HEK293 (cell line): ENCODE measurements around the gene SIDT1.

ENCODE experiments used
- CTCF ChIA-PET: fragments of 350-600 bp; formaldehyde crosslinking; extraction: SDS; loops from one replicate; lab custom pipeline; 2021; ENCODE audit warnings: antibody characterized with exemption; lab: Yijun Ruan, JAX
- POLR2A ChIA-PET: fragments of 300-600 bp; formaldehyde crosslinking; extraction: SDS; loops from one replicate; lab custom pipeline; 2020; ENCODE audit warnings: antibody characterized with exemption, inconsistent platforms; lab: Yijun Ruan, JAX
- H3K27ac ChIP-seq: fragments of 200-500 bp; sonication (Bioruptor generic); 2 replicates; pipeline ENCODE4 v1.5.1; 2014; ENCODE audit warnings: low read depth, low read length, control low read depth, inconsistent platforms; ENCODE audit errors: extremely low read depth
- H3K36me3 ChIP-seq, 2 experiments: fragments of 200-500 bp in 1 of 2; sonication (Bioruptor generic) in 1 of 2; 1 replicate in 1 of 2; 2 replicates in 1 of 2; pipeline ENCODE4 v1.5.1; 2014 to 2017; ENCODE audit warnings: inconsistent platforms in 2 of 2, low read length in 2 of 2; ENCODE audit not compliant: control insufficient read depth in 2 of 2, insufficient read depth in 1 of 2
- H3K4me1 ChIP-seq: fragments of 200-500 bp; sonication (Bioruptor generic); 2 replicates; pipeline ENCODE4 v1.5.1; 2014; ENCODE audit warnings: mild to moderate bottlenecking, low read length, inconsistent platforms; ENCODE audit not compliant: control insufficient read depth, insufficient read depth
- H3K4me3 ChIP-seq: 2 replicates; pipeline ENCODE4 v1.5.1; 2011; ENCODE audit warnings: low read depth, mild to moderate bottlenecking, control low read depth, low read length, moderate library complexity
- H3K9me3 ChIP-seq: fragments of 200-500 bp; sonication (Bioruptor generic); 2 replicates; pipeline ENCODE4 v1.5.1; 2014; ENCODE audit warnings: low read depth, low read length, inconsistent platforms; ENCODE audit not compliant: control insufficient read depth, insufficient read depth
- BCL11B ChIP-seq: fragments of 450-650 bp; formaldehyde crosslinking; IDR thresholded peaks from 2 replicates; pipeline ENCODE4 v1.5.1; 2016; ENCODE audit warnings: low read depth, missing biosample characterization, missing genetic modification characterization
- GLI2 ChIP-seq: fragments of 450-650 bp; formaldehyde crosslinking; IDR thresholded peaks from 2 replicates; pipeline ENCODE4; 2017; ENCODE audit warnings: missing biosample characterization, missing genetic modification characterization, low read depth, borderline replicate concordance
- HIC1 ChIP-seq: fragments of 450-650 bp; formaldehyde crosslinking; IDR thresholded peaks from 2 replicates; pipeline ENCODE4 v1.5.1; 2016; ENCODE audit warnings: missing biosample characterization, missing genetic modification characterization
- INSM2 ChIP-seq: fragments of 450-650 bp; formaldehyde crosslinking; IDR thresholded peaks from 2 replicates; pipeline ENCODE4 v1.5.1; 2016; ENCODE audit warnings: missing biosample characterization, missing genetic modification characterization
- KLF1 ChIP-seq: fragments of 450-650 bp; formaldehyde crosslinking; IDR thresholded peaks from 2 replicates; pipeline ENCODE4 v1.5.1; 2016; ENCODE audit warnings: missing biosample characterization, missing genetic modification characterization
- KLF8 ChIP-seq: fragments of 450-650 bp; formaldehyde crosslinking; IDR thresholded peaks from 2 replicates; pipeline ENCODE4 v1.5.1; 2016; ENCODE audit warnings: missing biosample characterization, missing genetic modification characterization
- KLF9 ChIP-seq: fragments of 450-650 bp; formaldehyde crosslinking; IDR thresholded peaks from 2 replicates; pipeline ENCODE4 v1.5.1; 2016; ENCODE audit warnings: missing biosample characterization, missing genetic modification characterization, low read depth
- ZBTB21 ChIP-seq: fragments of 450-650 bp; formaldehyde crosslinking; IDR thresholded peaks from 2 replicates; pipeline ENCODE4 v1.5.1; 2017; ENCODE audit warnings: missing biosample characterization, missing genetic modification characterization
- ZNF112 ChIP-seq: fragments of 450-650 bp; formaldehyde crosslinking; IDR thresholded peaks from 2 replicates; pipeline ENCODE4 v1.5.0; 2017; ENCODE audit warnings: missing biosample characterization, missing genetic modification characterization
- ZNF133 ChIP-seq: fragments of 450-650 bp; formaldehyde crosslinking; IDR thresholded peaks from 2 replicates; pipeline ENCODE4 v1.5.1; 2016; ENCODE audit warnings: missing biosample characterization, missing genetic modification characterization
- ZNF239 ChIP-seq: fragments of 450-650 bp; formaldehyde crosslinking; IDR thresholded peaks from 2 replicates; pipeline ENCODE4 v1.5.1; 2016; ENCODE audit warnings: missing biosample characterization, missing genetic modification characterization
- ZNF302 ChIP-seq: fragments of 450-650 bp; formaldehyde crosslinking; IDR thresholded peaks from 2 replicates; pipeline ENCODE4 v1.5.1; 2016; ENCODE audit warnings: missing biosample characterization, missing genetic modification characterization, low read depth
- ZNF324 ChIP-seq: fragments of 450-650 bp; formaldehyde crosslinking; IDR thresholded peaks from 2 replicates; pipeline ENCODE4 v1.5.1; 2016; ENCODE audit warnings: missing biosample characterization, missing genetic modification characterization
- ZNF530 ChIP-seq: fragments of 450-650 bp; formaldehyde crosslinking; IDR thresholded peaks from 2 replicates; pipeline ENCODE4 v1.5.1; 2016; ENCODE audit warnings: low read depth, missing biosample characterization, missing genetic modification characterization
- ZNF544 ChIP-seq: fragments of 450-650 bp; formaldehyde crosslinking; IDR thresholded peaks from 2 replicates; pipeline ENCODE4 v1.5.0; 2017; ENCODE audit warnings: missing biosample characterization, missing genetic modification characterization
- ZNF549 ChIP-seq: fragments of 450-650 bp; IDR thresholded peaks from 2 replicates; pipeline ENCODE4 v1.5.1; 2018; ENCODE audit warnings: missing biosample characterization, missing genetic modification characterization, mild to moderate bottlenecking, inconsistent platforms, moderate library complexity
- ZNF558 ChIP-seq: fragments of 450-650 bp; formaldehyde crosslinking; IDR thresholded peaks from 2 replicates; pipeline ENCODE4 v1.5.1; 2016; ENCODE audit warnings: missing biosample characterization, missing genetic modification characterization
- ZNF610 ChIP-seq: fragments of 450-650 bp; formaldehyde crosslinking; IDR thresholded peaks from 2 replicates; pipeline ENCODE4 v1.5.1; 2016; ENCODE audit warnings: missing biosample characterization, missing genetic modification characterization, borderline replicate concordance
- ZNF639 ChIP-seq: fragments of 450-650 bp; formaldehyde crosslinking; IDR thresholded peaks from 2 replicates; pipeline ENCODE4 v1.5.1; 2016; ENCODE audit warnings: missing biosample characterization, missing genetic modification characterization
- ZNF76 ChIP-seq: fragments of 450-650 bp; formaldehyde crosslinking; IDR thresholded peaks from 2 replicates; pipeline ENCODE4; 2016; ENCODE audit warnings: low read depth, missing biosample characterization, missing genetic modification characterization, borderline replicate concordance
- ZSCAN18 ChIP-seq: fragments of 450-650 bp; formaldehyde crosslinking; IDR thresholded peaks from 2 replicates; pipeline ENCODE4 v1.5.1; 2016; ENCODE audit warnings: missing biosample characterization, missing genetic modification characterization
- ZSCAN30 ChIP-seq: fragments of 450-650 bp; IDR thresholded peaks from 2 replicates; pipeline ENCODE4 v1.5.1; 2018; ENCODE audit warnings: missing biosample characterization, mild to moderate bottlenecking, missing genetic modification characterization, moderate library complexity
- TF ChIP-seq, protein P1 (sequence below): fragments of 450-650 bp; formaldehyde crosslinking; IDR thresholded peaks from 2 replicates; pipeline ENCODE4 v1.5.1; 2016; ENCODE audit warnings: missing biosample characterization, missing genetic modification characterization
- TF ChIP-seq, protein P2 (sequence below): fragments of 450-650 bp; formaldehyde crosslinking; IDR thresholded peaks from 2 replicates; pipeline ENCODE4 v1.5.1; 2016; ENCODE audit warnings: missing biosample characterization, missing genetic modification characterization

SIDT1 gene

DNA sequence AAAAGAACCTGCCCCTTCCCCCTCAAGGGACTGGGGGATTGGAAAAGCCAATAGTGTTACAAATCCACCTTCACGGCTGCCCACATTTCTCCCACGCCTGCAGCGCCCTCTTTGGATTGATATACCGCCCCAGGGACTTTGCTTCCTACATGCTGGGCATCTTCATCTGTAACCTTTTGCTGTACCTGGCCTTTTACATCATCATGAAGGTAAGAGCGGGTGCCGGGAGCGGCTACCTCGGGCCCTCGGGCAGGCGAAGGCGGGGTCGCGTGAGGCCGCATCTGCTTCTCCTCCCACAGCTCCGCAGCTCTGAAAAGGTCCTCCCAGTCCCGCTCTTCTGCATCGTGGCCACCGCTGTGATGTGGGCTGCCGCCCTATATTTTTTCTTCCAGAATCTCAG lies 91.0 kb downstream of the SIDT1 start (continued):
- TF ChIP-seq, protein P1, sequence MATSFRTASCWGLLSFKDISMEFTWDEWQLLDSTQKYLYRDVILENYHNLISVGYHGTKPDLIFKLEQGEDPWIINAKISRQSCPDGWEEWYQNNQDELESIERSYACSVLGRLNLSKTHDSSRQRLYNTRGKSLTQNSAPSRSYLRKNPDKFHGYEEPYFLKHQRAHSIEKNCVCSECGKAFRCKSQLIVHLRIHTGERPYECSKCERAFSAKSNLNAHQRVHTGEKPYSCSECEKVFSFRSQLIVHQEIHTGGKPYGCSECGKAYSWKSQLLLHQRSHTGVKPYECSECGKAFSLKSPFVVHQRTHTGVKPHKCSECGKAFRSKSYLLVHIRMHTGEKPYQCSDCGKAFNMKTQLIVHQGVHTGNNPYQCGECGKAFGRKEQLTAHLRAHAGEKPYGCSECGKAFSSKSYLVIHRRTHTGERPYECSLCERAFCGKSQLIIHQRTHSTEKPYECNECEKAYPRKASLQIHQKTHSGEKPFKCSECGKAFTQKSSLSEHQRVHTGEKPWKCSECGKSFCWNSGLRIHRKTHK (tag by site-specific recombination) = no peak
- TF ChIP-seq ZNF239 (tag by site-specific recombination) = no peak
- no peak for TF ChIP-seq ZNF610 (tag by site-specific recombination)
- TF ChIP-seq BCL11B = no peak
- TF ChIP-seq ZNF549 (tag by site-specific recombination) = no peak
- TF ChIP-seq ZNF544 = no peak
- TF ChIP-seq ZNF302 (tag by site-specific recombination) = no peak
- no peak for TF ChIP-seq ZBTB21 (tag by site-specific recombination)
- TF ChIP-seq KLF1 = no peak
- TF ChIP-seq ZNF324 (tag by site-specific recombination) = no peak
- TF ChIP-seq ZNF530 (tag by site-specific recombination) = no peak

DNA sequence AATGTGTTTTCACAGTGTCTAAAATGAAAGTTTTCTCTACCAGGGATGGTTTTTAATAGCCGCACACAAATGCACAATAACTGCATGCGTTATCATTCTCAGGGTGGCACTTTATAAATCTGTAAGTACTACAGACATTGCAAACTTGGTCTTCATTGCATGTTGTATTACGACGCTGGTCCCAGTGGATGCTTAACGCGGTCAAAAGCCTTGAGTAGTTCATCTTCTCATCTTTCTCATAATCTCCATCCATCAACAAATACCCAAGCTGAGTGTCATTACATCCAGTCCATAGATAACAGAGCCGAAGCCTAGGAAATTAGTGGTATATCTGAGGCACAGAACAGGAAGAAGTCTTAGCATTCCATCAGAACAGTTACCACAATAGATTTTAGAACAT lies 91.5 kb downstream of the SIDT1 start:
- CTCF ChIA-PET = no interaction called here
- Histone ChIP-seq H3K36me3 (no peaks in the 10 kb centered on the region), H3K4me1 (no peaks in the 10 kb centered on the region)
- POLR2A ChIA-PET = no interaction called here
- TF ChIP-seq ZNF639 (tag by site-specific recombination) = no peak
- TF ChIP-seq ZNF112 (tag by site-specific recombination) = no peak
- TF ChIP-seq, all 188 proteins: peak for 0
- H3K4me3 ChIP-seq = no peak overlapping the region
- H3K27ac ChIP-seq = no peak overlapping the region
- no peaks in the 10 kb centered on the region for H3K9me3 ChIP-seq

DNA sequence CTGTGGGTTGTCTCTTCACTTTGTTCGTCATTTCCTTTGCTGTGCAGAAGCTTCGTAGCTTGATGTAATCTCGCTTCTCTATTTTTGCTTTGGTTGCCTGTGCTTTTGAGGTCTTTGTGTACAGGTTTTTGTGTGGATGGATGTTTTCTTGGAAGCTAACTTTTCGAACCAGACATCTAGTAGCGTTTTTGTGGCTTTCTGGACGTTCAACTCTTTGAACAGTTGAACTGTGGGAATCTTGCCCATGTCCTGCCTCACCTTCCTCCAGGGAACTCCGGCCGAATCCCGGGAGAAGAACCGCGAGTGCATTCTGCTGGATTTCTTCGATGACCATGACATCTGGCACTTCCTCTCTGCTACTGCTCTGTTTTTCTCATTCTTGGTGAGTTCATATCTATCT lies 93.5 kb downstream of the SIDT1 start:
- no peaks in the 10 kb centered on the region for H3K36me3 ChIP-seq
- no peaks in the 10 kb centered on the region for H3K4me1 ChIP-seq
- H3K4me3 ChIP-seq = no peak overlapping the region
- ChIA-PET POLR2A (no interaction called here), CTCF (interaction anchor here (0.6 to 1.0 kb wide), 4 partner anchors 133 to 891 kb away, joined by 3 to 4 read pairs (median 3); no protein-coding TSS in a partner anchor)
- no peaks in the 10 kb centered on the region for H3K9me3 ChIP-seq
- H3K27ac ChIP-seq = no peak overlapping the region
- TF ChIP-seq KLF8 (tag by site-specific recombination) = no peak
- TF ChIP-seq INSM2 (tag by site-specific recombination) = no peak
- TF ChIP-seq ZSCAN30 (tag by site-specific recombination) = no peak
- TF ChIP-seq ZNF558 = no peak
- TF ChIP-seq ZNF133 (tag by site-specific recombination) = no peak
- no peak for TF ChIP-seq ZNF112 (tag by site-specific recombination)
- no peak for TF ChIP-seq ZNF76 (tag by site-specific recombination)
- no peak for TF ChIP-seq GLI2 (tag by site-specific recombination)
- TF ChIP-seq ZSCAN18 = no peak
- TF ChIP-seq KLF9 = no peak
- TF ChIP-seq, protein P2, sequence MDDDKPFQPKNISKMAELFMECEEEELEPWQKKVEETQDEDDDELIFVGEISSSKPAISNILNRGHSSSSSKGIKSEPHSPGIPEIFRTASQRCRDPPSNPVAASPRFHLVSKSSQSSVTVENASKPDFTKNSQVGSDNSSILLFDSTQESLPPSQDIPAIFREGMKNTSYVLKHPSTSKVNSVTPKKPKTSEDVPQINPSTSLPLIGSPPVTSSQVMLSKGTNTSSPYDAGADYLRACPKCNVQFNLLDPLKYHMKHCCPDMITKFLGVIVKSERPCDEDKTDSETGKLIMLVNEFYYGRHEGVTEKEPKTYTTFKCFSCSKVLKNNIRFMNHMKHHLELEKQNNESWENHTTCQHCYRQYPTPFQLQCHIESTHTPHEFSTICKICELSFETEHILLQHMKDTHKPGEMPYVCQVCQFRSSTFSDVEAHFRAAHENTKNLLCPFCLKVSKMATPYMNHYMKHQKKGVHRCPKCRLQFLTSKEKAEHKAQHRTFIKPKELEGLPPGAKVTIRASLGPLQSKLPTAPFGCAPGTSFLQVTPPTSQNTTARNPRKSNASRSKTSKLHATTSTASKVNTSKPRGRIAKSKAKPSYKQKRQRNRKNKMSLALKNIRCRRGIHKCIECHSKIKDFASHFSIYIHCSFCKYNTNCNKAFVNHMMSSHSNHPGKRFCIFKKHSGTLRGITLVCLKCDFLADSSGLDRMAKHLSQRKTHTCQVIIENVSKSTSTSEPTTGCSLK (tag by site-specific recombination) = no peak
- TF ChIP-seq HIC1 (tag by site-specific recombination) = no peak
